Airway epithelial cell (primary cell): ENCODE data around the gene MYL1. TPM values are rescaled to one million over a fixed set of nuclear protein-coding genes. Genes with fewer than 3 reads are reported as not detected.

Experiments used
- total RNA-seq: library from RNA; depleted of rRNA; stranded (reverse); fragments of >200 nt; gene quantifications from 2 replicates; pipeline ENCODE4 v1.2.3, GENCODE V29; 2015

MYL1 gene
- total RNA-seq = not detected in 2 replicates

DNA sequence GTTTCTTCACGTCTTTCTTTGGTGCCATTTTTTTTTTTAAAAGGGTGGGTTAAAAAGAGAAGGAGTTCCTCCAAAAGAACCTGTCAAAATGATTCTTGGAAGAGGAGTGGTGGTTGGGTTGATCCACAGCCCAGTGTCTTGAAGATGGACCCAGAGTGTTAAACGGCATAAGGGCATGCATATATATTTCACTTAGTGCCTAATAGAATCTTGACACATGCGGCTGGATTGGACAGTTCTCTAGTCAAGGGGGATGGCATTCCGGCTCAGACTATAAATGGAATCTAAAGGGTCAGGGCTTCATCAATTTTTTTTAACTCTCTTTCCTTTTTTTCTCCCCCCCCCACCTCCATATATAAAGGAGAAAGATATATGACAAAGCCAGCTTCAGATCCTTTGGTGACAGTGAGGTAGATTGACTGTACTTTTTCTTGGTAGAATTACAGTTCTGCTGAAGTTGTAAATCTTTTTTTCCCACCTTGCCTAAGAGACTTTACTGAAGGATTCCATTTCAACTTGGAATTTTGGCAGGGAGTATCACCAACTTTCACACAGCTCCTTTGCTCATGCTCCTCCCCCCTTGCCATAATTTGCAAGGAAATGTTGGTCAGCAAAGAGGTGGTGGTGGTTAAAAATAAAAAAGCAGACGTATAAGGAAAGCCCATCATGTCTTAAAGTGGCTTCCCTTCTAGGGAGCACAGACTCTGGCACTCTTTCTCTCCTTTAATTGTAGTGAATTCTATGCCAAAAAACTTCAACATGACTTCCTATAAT lies at the start of gene MYL1:
MYL1 (minus strand) TSS at position 160 of the 774 bp plus-strand sequence; CDS start at position 28, 132 bp downstream.

Other genes starting within 250 kb of the MYL1 start
- gene KANSL1L, start 143.8 kb downstream of the MYL1 start, total RNA-seq = 1.5 and 3.2 TPM in 2 replicates
- gene ACADL, start 89.7 kb downstream of the MYL1 start, total RNA-seq = 0.28 TPM in 1 of 2 replicates, not detected in the other
- gene LANCL1, start 161.6 kb upstream of the MYL1 start, total RNA-seq = 28.1 and 34.3 TPM in 2 replicates
- gene CPS1, start 241.4 kb upstream of the MYL1 start, total RNA-seq = 10.8 TPM in 2 replicates